H1 (cell line): ENCODE results near the gene NIPAL1. TPM values are rescaled to one million over a fixed set of nuclear protein-coding genes. Genes with fewer than 3 reads are reported as not detected.

Source experiments
- KDM1A ChIP-seq: fragments of 200-600, 300-600 bp; sonication (generic); IDR thresholded peaks from 2 replicates; pipeline ENCODE4 v1.7.1; 2016; ENCODE audit warnings: mild to moderate bottlenecking, low read length, borderline replicate concordance
- POLR2A ChIP-seq, 2 experiments: IDR thresholded peaks; 1 replicate in 1 of 2; 2 replicates in 1 of 2; pipeline ENCODE4 v1.6.1; 2011; ENCODE audit warnings: low read depth in 2 of 2, low read length in 2 of 2, mild to moderate bottlenecking in 2 of 2; ENCODE audit errors: control extremely low read depth in 1 of 2
- SP4 ChIP-seq: IDR thresholded peaks from 2 replicates; pipeline ENCODE4 v1.6.1; 2012; ENCODE audit warnings: low read length, inconsistent platforms
- SUZ12 ChIP-seq: fragments of 200-600 bp; sonication (generic); IDR thresholded peaks from 2 replicates; pipeline ENCODE4 v1.6.1; 2012; ENCODE audit warnings: mild to moderate bottlenecking, inconsistent platforms, low read length, moderate library complexity, mixed read lengths
- TAF7 ChIP-seq: optimal IDR thresholded peaks from 2 replicates; pipeline ENCODE3; 2011; ENCODE audit warnings: low read depth, mild to moderate bottlenecking, inconsistent platforms, low read length, moderate library complexity, borderline replicate concordance
- polyA plus RNA-seq, 7 experiments: library from polyadenylated mRNA; depleted of rRNA in 3 of 7; stranded (reverse) in 5 of 7; unstranded in 2 of 7; fragments of >200 nt in 5 of 7; fragments of 200-250 nt in 2 of 7; gene quantifications; 1 replicate in 5 of 7; 2 replicates in 1 of 7; 4 replicates in 1 of 7; pipeline versions ENCODE4 v1.2.1 to v1.2.3, GENCODE V29; 2011 to 2013; ENCODE audit warnings: missing spikeins in 2 of 7, mixed read lengths in 2 of 7
- total RNA-seq: library from RNA; stranded (reverse); fragmentation: NEBNext Ultra II Directional; extraction: Animal tissue kit (Norgen Biotek cat#: 25700); gene quantifications from 2 replicates; pipeline ENCODE4 v1.2.1, GENCODE V29; 2021

NIPAL1 gene
- total and polyA plus RNA-seq, 2 of the 8 experiments (the other 6 are each of a cell fraction or from before 2014, with no cell fraction given): 1.4 to 4.9 TPM

DNA sequence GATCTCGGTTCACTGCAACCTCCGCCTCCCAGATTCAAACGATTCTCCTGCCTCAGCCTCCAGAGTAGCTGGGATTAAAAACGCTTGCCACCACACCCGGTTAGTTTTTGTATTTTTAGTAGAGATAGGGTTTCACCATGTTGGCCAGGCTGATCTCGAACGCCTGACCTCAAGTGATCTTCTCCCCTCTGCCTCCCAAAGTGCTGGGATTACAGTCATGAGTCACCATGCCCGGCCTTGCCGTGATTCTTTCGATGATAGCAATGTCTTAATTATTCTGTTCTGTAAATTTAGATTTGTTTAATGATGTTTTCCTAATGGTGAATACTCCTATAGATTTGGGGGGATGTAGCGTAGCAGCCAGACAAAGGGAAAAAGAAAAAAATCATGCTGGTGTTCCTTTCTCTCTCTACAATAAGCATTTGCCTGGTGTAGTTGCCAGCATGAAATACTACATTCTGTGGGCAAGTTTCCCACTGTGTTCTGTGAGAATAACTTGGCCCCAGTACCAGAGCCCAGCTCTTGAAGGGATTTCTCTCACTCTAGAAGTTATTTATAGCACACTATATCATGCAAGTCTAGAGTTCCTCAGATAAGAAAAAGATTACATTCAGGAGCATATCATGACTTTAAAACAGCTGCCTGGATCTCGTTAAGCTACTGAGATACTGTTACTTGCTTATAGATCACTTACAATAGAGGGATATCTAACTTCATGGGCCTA lies 15.4 kb downstream of the NIPAL1 start (continued):
- no peak for TF ChIP-seq KDM1A
- TF ChIP-seq TAF7: no peak
- no peak for TF ChIP-seq SUZ12
- TF ChIP-seq SP4: no peak
- no peak for TF ChIP-seq POLR2A (IDR thresholded peaks at IDR 0.05; ENCODE audit: control extremely low read depth in 1 of 2, low read depth in 2 of 2, low read length in 2 of 2)
